ENCODE results near the gene TMEM40.
"Not testable (repeated sequence)": the region's sequence is repeated elsewhere in the genome, so short reads cannot be mapped to it uniquely, and the experiment has no call there.

The TMEM40 gene, protein sequence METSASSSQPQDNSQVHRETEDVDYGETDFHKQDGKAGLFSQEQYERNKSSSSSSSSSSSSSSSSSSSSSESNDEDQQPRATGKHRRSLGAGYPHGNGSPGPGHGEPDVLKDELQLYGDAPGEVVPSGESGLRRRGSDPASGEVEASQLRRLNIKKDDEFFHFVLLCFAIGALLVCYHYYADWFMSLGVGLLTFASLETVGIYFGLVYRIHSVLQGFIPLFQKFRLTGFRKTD

DNA sequence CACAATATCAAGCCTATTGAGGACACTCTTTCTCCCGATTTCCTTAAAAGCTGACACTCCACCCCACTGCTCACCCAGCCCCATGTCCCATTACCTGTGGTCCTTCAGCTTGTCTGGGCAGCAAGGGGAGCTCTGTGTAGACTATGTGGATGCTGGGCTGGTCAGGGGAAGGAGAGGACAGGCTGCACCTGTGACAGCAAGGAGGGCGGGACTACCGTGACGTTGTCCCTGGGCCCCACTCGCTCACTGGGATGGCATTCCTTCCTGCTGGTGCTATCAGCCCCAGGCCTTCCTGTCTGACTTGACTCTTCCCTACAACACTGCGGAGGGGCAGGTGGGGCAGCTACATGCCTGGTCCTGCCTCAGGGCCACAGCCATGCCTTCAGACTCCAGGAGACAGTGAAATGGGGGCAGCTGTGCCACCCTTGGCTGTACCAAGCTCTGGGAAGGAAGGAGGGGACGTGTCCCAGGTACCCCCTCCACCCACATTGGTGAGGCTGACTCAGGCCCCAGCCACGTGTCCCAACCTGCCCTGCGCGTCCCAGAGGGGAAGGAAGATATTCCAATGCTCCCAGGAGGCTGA, at the start of gene TMEM40:
TMEM40 (minus strand) TSS at position 163 of the 583 bp plus-strand sequence. CDS start 9,427 bp downstream, outside the sequence.
- no peak for DNase-seq

DNA sequence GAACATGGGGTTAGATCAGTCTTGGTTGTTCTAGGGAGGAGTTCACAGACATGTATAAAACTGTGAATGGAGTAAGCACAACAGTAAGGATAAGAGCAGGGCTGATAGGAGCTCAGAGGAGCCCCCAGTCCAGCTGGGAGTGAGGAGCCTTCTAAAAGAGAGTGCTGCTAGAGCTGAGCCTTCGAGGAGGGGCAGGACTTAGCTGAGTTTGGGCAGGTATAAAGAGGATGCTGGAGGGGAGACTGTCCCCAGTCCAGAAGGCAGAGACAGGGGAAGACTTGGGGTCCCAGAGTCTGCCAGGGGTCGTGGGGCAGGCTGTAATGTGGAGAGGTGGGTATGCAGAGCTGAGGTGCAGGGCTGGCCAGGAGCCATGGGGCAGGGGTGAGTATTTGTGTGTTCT, 49.5 kb upstream of the TMEM40 start:
- no peak for DNase-seq

DNA sequence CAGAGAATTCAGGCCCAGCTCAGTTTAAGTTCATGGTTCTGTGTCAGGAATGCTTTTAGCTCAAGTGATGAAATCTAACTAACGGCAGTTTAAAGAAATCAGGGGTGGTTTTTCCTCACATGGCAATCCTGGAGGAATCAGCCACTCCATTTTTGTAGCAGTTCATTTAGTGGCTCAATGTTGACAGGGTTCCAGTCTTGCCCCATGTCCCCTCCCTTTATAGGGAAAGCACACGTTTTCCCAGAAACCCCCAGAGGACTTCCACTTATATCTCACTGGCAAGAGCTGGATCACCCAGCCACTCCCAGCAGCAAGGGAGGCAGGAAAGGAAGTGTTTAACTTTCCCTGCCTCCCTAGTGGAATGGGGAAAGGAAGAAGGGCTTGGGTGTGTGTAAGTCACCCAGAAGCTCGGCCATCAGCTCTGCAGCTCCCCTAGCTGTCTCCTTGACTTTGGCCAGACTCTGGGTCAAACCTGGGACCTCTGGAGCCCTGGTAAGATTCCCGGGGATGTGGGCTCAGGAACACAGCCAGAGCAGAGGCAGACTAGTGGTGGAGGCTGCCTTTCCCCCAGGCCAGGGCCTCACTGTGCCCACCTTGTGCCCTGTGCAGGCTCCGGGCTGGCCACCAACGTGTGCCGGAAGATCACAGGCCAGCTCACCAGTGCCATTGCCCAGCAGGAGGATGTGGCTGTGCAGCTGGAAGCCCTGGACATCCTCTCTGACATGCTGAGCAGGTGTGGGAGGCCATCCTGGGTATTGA, 48.7 kb upstream of the TMEM40 start:
- DNase-seq: no peak

DNA sequence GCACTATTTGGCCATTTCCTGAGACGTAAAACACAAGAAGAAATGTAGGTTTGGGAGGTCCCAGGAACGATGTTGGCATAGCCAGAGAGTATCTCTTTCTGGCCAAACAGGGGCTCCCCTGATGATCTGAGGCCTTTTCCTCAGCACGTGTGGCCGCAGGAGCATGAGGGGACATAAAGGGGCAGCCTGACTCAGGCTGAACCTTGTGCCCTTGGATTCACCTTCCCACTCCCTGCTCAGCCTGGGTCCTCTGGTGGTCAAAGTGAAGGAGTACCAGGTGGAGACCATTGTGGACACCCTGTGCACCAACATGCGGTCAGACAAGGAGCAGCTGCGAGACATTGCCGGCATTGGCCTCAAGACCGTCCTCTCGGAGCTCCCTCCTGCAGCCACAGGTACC, 48.0 kb upstream of the TMEM40 start:
- no peak for DNase-seq

DNA sequence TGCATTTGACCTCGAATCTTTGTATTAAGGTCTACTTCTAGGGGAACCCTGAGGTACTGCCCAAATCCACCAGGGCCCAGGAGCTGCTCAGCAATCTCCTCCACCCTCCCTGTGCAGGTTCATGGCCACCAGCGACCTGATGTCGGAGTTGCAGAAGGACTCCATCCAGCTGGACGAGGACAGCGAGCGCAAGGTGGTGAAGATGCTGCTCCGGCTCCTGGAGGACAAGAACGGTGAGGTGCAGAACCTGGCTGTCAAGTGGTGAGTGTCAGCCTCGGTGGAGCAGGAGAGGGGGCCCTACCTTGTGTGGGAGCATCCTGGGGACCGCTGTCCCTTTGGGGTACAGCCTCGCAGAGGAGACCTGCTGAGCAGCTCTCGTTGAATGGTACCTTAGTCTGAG, 44.3 kb upstream of the TMEM40 start:
- no peak for DNase-seq

DNA sequence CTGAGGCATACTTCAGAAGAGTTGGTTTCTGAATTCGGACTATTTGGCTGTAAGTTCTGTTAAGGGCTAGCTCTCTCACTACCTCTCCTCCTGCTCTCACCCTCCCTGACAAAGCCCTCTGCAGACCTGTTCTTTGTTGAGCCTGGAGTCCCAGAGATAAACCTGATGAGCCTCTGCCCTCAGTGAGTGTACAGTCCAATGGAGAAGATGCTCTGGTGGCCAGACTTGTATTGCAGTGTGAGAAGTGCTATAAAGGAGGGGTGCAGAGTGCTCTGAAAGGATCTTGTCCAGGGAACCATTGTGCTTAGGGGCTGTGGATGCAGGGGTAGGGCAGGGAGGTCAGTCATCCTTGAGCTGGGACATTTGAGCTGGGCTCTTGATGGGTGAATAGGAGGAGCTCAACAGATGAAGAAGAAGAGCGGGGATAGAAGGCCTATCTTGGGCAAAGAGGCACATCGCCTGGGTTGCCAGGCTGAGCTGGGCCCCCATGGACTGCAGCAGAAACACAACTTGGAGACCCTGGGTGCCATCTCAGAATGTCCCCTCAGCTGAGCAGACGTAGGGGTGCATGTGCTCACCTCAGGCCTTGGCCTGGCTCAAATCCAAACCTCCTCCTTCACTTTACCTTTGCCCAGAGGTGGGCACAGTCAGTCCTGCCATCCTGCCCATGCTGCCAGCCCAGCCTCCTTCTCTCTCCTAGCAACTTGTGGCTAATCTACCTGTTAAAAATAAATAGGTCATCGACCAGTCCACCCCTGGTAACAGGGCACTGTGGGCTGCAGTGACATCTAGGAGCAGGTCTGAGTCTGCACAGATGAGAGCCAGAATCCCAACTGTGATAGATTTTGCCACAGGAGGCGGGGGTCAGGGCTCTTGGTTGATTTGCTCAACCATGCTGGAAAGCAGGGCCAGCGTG, 40.7 kb upstream of the TMEM40 start:
- DNase-seq: no peak

DNA sequence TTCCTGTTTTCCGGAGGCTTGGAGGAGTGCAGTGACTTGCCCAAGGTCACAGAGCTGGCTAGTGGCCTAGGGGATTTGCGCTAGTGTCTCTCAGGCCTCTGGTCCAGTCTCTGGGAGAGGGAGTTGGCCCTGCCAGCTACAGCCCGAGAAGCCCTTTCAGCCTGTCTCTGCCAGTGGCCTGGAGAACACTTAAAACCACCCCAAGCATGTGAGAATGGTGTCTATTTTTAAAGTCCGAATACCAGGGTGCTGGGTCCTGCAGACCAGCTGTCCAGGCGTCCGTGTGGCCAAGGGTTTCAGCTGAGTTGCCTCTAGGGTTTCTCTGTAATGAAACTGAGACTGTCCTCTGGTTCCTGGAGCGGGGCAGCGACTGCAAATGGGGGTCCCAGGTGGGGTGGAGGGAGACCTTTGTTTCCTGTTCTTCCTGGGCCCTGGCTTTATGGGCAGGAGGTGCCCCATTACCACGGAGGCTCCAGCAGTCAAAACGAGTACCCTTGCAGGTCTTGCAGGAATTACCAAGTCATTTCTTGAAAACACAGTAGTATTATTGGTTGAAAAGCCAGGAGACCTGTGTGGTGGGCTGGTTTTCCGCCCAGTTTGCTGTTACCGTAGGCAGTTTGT, 39.6 kb upstream of the TMEM40 start:
- DNase-seq: no peak

DNA sequence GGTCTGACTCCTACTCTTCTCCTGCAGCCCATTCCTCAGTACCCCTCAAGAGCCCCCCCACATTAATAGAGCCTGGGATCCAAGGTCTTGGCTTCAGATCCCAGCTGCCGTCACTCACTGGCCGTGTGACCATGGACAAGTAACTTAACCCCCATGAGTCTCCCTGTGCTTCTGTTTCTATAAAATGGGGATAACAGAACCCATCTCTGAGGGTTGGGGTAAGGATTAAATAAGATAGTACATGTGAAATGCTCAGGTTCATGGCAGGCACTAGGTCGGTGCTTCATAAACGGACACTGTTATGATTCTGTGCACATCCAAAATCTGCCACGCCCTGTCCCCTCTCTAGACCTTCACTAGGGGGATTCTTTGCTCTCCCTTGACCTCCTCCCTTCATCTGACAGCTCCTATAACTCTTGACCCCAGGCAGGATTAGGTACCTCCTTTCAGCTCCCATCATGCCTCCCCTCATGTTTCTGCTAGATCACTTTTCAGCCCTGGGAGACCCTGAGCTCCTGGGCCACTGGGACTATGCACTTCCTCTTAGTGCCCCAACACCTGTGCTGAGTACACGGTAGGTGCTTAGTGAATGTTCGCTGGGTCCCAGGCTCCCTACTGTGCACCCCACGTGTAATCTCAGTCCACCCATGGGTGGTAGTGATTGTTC, 39.0 kb upstream of the TMEM40 start:
- DNase-seq: no peak

DNA sequence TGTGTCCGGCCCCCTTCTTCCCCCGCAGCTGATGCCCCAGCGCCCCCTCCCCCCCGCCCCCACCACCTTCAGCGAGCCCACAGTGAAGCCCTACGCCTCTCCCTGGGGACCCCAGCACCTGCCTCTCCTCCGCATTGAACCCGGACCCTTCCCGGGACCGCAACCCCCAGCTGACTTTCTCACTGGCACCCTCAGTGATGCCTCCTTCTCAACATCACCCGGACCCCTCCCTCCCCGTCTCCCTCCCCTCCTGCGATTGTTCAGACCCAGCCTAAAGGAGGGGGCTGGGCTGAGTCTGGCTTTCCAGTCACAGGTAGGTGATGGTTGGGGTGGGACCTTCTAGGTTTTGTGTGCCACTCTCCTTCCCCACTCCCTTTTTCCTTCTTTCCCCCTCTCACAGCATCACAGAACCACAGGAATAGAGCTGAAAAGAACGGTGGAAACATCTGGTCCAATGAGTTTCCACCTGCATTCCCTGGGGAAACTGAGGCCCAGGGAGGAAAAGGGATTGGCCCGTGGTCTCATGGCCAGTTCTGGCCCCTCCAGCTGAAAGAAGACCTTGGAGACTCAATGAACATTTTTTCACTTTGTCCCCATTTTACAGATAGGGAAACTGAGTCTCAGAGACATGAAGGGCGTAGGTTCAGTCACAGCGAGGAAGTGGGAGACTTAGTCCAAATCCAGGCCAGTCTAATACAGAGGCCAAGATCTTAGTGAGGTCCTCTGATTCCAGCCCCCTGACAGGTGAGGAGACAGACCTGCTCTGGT, 38.2 kb upstream of the TMEM40 start:
- no peak for DNase-seq

DNA sequence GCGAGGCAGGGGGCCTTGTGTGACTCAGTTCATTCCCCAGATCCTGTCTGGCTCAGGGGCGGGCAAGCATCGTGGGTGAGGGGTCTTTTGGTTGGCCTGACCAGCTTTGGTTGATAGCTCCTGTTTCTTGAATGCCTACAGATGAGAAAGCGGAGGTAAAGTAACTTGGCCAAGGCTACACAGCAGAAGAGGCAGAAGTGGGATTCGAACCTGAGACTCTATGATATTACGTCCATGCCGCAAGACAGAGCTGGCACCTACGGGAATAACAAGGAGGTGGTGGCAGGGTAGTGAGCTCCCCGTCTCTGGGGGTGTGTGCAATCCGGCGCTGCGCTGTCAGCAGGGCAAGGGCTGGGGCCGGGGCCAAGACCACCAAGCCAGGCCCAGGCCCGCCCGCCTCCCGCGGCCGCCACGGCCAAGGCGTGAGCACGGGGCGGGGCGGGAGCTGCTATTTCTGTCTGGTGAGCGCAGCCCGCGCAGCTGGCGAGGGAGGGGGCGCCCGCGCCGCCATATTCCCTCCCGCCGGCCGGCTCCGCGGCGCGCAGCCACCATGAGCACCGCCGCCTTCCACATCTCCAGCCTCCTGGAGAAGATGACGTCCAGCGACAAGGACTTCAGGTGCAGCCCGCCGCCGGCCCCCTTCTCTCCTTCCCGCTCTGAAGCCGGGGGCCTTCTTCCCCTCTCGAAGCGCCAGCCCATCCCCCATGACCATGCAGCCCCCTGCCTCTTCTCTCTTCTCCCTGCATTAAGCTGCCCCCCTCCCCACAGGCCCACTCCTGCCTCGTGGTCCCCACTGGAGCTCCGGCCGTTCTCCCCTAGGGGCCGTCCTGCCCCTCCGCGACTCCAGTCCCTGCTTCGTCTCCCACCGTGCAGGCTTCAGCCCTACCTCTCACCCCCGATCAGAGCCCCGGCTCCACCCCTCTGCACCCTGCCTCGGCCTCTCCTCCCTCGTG, 37.4 kb upstream of the TMEM40 start, which contains the start of gene CAND2:
CAND2 (plus strand) TSS at position 510 of the 953 bp plus-strand sequence; CDS start at position 551, 41 bp downstream.
- DNase-seq: peak; percentile 52

DNA sequence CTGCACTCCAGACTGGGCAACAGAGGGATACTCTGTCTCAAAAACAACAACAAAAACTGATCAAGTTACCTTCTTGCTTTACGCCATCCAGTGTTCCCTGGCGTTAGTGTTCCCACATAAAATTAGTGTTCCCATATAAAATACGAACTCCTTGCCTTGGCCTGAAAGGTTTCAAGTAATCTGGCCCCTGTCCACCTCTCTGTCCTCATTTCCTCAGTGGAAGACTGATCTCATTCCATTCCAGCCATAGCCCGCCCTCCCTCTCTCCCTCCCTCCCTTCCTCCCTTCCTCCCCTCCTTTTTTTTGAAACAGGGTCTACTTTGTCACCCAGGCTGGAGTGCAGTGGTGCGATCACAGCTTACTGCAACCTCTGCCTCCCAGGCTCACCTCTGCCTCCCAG, 34.6 kb upstream of the TMEM40 start:
- no peak for DNase-seq

DNA sequence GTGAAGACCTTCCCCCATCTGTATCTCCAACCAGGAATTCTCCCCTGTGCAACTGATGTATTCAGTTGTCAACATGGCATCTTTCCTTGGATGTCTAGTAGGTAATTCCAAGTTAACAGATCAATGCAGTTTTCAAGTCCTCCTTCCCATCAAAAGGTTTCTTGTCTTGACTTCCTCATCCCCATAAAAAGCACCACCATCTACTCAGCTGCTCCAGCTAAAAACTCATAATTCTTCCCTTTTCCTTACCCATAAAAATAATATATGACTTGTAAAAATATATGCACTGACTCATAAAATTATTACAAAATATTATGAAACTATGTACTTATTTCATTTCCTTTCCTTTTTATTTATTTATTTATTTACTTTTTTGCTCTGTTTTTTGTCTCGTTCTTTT, 32.4 kb upstream of the TMEM40 start:
- DNase-seq: no peak

DNA sequence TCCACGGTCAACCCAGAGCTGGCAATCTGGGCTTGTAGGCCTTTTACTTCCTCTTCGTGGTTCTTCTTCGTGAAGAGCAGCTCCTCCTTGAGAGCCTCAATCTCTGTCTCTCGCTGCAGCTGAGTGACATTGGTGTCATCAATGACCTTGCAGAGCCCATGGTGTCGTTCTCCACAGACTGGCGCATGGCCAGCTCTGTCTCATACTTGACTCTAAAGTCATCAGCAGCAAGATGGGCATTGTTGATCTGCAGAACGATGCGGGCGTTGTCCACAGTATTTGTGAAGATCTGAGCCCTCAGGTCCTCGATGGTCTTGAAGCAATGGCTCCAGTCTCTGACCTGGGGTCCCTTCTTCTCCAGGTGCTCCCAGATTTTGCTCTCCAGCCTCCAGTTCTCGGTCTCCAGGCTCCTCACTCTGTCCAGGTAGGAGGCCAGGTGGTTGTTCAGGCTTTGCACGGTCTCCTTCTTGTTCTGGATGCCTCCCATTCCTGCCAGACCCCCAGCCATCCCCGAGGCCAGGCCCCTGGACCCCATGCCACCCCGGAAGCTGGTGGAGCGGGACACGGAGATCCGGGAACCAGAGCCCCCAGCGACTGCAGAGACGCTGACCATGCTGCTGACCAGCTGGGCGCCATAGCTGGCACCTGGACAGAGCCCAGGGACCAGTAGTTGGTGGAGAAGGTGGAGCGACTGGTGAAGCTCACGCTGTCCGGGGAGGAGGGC, 29.1 kb upstream of the TMEM40 start:
- not testable (repeated sequence) for DNase-seq

DNA sequence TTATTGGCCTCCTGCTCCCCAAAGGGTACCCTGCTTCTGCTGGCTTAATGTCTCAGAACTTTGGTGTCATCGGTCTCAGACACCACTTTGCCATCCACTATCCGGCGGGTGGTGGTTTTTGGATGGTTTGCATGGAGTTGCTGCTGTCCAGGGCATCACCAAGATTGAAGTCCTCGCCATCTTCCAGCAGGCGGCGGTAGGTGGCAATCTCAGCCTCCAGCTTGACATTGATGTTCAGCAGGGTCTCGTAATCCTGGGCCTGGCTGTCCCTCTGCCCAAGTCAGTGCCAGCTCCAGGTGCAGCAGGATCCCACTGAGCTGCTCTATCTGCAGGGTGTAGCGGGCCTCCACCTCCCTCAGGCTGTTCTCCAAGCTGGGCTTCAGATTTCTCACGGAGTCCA, 28.3 kb upstream of the TMEM40 start:
- peak; percentile 17 for DNase-seq

DNA sequence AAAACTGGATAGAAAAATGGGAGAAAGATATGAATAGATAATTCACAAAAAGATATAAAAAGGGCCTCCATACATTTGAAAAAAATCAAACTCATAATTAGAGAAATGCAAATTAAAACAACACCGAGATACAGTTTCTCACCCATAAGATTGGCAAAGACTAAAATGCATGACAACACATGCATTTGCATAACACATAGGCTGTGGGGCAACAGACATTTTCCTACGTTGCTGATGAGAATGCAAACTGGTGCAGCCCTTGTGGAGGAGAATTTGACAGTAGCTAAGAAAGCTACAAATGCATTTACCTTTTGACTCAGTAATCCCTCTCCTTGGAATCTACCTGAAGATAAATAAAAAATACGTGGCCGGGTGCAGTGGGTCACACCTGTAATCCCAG, 26.0 kb upstream of the TMEM40 start:
- no peak for DNase-seq

DNA sequence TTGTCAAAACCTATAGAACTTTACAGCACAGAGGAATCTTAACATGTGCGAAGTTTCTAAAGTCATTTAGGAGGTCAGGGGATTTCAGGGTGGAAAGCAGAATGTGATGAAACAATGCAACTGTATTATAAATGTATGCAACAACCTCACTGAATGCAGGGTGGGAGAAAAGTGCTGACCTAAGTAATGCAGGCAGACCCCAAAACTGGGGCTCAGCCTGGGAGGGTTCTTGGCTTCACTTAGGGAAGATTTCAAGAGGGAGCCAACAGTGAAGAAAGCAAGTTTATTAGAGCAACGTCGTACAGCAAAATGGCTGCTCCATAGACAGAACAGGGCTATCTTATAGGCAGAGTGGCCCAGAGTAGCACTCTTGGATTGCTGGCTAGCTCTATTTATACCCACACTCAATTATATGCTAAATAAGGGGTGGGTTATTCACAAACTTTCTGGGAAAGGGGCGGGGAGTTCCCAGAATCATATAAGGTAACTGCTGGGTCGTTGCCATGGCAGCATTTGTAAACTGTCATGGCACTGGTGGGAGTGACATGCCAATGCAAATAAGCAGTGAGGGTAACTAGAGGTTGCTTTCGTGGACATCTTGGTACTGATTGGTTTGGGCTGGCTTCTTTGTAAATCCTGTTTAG, 23.2 kb upstream of the TMEM40 start:
- peak; percentile 33 for DNase-seq

DNA sequence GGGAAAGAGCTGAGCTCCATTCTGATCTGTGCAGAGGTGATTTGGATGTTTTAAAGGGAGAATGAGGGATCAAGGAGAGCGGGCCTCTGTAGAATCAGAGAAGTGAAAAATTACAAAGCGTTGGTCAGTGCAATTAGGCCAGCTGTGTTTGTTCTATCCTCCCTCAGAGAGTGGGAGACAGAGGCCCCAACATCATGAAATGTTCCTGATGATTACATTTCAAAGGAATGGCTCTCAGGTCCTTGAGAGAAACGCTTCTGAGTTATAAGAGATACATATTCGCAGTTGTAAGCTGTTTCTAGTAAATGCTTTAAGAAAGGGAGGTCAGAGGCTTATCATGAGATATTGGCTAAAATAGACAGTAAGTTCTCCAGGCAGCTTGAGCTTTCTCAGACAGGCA, 21.7 kb upstream of the TMEM40 start:
- DNase-seq: no peak

DNA sequence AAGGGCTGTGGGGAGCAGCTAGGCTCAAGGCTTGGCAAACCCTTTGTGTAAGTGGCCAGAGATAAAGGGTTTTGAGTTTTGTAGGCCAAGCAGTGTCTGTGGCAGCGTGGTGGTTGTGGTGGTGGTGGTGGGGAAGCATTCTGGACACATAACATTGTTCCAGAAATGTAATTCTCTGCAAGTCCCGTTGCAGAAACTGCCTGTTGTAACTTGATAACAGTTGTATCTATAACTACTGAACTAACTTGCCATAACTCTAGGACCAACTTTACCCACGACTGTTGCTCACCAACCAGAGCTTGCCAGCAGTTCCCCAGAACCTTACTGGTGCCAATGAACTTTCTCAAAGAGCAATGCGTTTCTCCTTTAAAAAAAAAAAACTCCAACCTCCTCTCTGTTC, 18.1 kb upstream of the TMEM40 start:
- no peak for DNase-seq

DNA sequence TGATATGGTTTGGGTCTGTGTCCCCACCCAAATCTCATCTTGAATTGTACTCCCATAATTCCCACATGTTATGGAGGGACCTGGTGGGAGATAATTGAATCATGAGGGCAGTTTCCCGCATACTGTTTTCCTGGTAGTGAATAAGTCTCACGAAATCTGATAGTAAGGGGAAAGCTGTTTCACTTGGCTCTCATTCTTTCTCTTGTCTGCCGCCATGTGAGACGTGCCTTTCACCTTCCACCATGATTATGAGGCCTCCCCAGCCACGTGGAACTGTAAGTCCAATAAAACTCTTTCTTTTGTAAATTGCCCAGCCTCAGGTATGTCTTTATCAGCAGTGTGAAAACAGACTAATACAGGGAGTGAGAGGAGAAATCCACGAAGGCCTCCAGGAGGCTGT, 16.9 kb upstream of the TMEM40 start:
- DNase-seq: not testable (repeated sequence)
